Motor neuron (in vitro differentiated cells): ENCODE measurements around the gene WWOX. TPM values are rescaled to one million over a fixed set of nuclear protein-coding genes. Genes with fewer than 3 reads are reported as not detected.
A peak's percentile ranks its signal among the peaks of the same experiment; 100 is the strongest.

ENCODE experiments used
- ATAC-seq, 8 experiments: fragments of 200-7000 bp; cut with Tn5 transposase; replicated peaks in 6 of 8; 2 replicates each; pipeline ENCODE4 v1.8.0; 2021; ENCODE audit warnings: mild to moderate bottlenecking in 8 of 8, moderate library complexity in 8 of 8
- H3K27ac ChIP-seq, 2 donors: fragments of 250-450 bp; sonication (Bioruptor Pico); 2 replicates each; pipeline ENCODE4 v1.9.0; 2021; ENCODE audit warnings: antibody characterized with exemption in 2 of 2, mild to moderate bottlenecking in 2 of 2, moderate library complexity in 1 of 2
- H3K4me1 ChIP-seq, 2 donors: fragments of 250-450 bp; sonication (Bioruptor Pico); replicated peaks in 1 of 2; 2 replicates each; pipeline ENCODE4 v1.6.1; 2021; ENCODE audit warnings: antibody characterized with exemption in 2 of 2, mild to moderate bottlenecking in 2 of 2, moderate library complexity in 1 of 2
- H3K4me3 ChIP-seq, 5 donors: fragments of 250-450 bp; sonication (Bioruptor Pico); 2 replicates each; pipeline ENCODE4 v1.9.0; 2021; ENCODE audit warnings: antibody characterized with exemption in 5 of 5, mild to moderate bottlenecking in 5 of 5, moderate library complexity in 4 of 5
- WGBS, 10 experiments: fragments of 450-650 bp; shearing (Covaris generic); methylation state at CpG; one replicate each; pipeline ENCODE4 v1.0.0; 2022; 5-methylcytosine and 5-hydroxymethylcytosine counted together
- in situ Hi-C, 9 experiments: fragments of 400-800 bp; cut with MboI; loops; one replicate each; pipeline ENCODE4 v1.15.0; 2021; ENCODE audit warnings: low sequenced_read_pairs in 9 of 9, low pct_unique_long_range_greater_than_20kb in 2 of 9; ENCODE audit not compliant: unreplicated experiment in 9 of 9
- total RNA-seq, 8 experiments: library from RNA; unstranded; fragments of 300-600 nt; gene quantifications; 2 replicates each; pipeline versions ENCODE4 v1.2.3 to v1.2.4, GENCODE V29; 2022

WWOX gene
- total RNA-seq, 8 experiments from 2014 or later: 10.3 to 27.8 (median 12.3) TPM

DNA sequence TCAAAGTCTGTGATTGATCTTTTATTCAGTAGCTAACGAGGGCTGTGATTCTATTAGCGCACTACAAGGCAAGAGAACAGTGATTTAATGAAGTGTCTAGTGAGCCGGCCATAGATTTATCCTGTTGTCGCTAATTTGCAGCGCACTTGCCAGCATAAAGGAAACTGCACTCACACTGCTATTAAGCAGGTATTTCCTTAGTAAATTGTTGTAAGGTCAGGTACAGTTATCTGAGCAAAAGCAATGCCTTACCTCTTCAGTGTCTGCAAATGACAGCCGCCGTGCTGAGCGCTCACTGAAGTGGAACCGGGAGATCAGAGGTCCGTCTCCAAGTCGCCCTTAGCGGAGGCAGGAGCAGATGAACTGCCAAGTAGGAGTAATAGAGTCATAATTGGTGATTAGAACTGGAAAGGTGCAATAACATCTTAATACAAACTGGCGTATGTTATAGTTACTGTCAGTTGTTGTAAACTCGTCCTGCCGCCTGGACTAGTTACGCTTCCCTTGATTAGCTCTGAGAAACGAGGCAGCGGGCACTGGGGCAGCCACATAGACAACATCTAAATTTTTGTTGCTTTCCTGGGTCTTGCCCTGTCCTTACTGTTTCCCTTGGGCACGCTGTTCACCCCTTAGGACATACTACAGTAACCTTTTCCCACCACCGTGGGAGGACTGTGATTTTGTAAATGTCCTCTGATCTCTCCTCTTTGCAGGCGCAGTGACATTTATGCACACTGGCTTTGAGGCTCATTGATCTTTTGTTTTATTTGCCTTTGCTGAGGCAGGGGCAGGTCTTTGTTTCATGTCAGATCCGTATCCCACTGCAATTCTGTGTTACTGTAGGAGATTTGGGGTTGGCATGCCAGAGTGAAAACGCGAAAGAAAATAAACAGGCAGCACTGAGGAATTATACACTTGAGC is 363.1 kb downstream of the WWOX start:
- Histone ChIP-seq H3K4me1 (peaks cover 21 to 24% of the 10 kb centered on the region in 2 donors), H3K27ac (no peak overlapping the region), H3K4me3 (peak overlapping the region in 1 of 5 donors; percentile 5)
- ATAC-seq: peak in 5 of 8 experiments; percentile 88 to 93 (median 91)
- WGBS, 10 experiments: 31 to 75% (median 45%) methylated on average over 4 to 19 of the region's 24 CpGs
- in situ Hi-C loops: loop anchor here in 1 of 9 experiments (25.0 kb wide), 1 partner anchor 225 kb away; no protein-coding TSS in a partner anchor

DNA sequence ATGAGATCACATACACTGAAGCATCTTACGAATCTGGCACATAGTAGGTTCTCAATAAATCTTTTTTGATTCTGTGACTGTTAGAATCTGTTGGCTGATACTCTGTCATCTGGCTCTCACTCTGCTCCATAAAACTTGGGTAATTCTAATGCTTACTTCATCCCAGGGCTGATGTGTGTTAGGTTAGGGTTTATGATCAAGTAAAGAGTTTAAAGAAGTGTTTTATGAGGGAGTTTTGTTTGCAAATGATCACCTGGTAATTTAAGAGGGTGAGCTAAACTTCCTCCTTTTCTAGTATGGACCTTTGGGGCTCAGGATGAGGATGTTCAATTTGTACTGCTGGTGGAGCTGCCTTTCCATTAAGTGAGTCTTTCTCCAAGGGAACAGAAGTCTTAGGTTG is 364.1 kb downstream of the WWOX start:
- ATAC-seq: no peak
- 0 to 100% (median 80%) methylated on average over 1 of the region's 1 CpG; no CpG with 5 or more reads in 2 of the 10 experiments for WGBS, 10 experiments
- peaks cover 21 to 24% of the 10 kb centered on the region in 2 donors for H3K4me1 ChIP-seq
- no peak overlapping the region for H3K27ac ChIP-seq
- in situ Hi-C loops: loop anchor here in 1 of 9 experiments (25.0 kb wide), 1 partner anchor 226 kb away; no protein-coding TSS in a partner anchor
- H3K4me3 ChIP-seq: no peak overlapping the region

DNA sequence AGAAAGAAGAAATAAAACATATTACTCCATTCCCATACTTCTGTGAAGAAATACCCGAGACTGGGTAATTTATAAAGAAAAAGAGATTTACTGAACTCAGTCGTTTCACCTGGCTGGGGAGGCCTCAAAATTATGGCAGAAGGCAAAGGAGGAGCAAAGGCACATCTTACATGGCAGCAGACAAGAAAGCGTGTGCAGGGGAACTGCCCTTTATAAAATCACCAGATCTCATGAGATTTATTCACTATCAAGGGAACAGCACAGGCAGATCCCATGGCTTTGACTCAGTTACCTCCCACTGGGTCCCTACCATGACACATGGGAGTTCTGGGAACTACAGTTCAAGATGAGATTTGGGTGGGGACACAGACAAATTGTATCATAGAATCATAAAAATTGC is 365.4 kb downstream of the WWOX start:
- in situ Hi-C loops: loop anchor here in 1 of 9 experiments (25.0 kb wide), 1 partner anchor 228 kb away; no protein-coding TSS in a partner anchor
- no peak overlapping the region for H3K27ac ChIP-seq
- H3K4me1 ChIP-seq: peaks cover 21 to 24% of the 10 kb centered on the region in 2 donors
- 31 to 100% (median 80%) methylated on average over 1 to 2 of the region's 3 CpGs; no CpG with 5 or more reads in 1 of the 10 experiments for WGBS, 10 experiments
- no peak overlapping the region for H3K4me3 ChIP-seq
- ATAC-seq: no peak

DNA sequence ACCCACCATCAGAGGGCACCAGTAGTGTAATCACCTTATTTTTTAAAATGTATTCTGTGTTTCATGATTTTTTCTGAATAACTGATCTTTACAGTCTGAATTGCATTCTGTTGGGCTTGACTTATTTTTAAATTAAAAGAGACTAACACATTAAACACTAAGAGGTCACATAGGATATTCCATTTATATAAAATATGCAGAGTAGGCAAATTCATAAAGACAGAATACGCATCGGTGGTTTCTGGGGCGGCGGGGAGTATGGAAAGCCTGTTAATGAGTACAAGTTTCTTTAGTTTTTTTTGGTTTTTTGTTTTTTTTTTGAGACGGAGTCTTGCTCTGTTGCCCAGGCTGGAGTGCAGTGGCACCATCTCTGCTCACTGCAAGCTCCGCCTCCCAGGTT is 366.3 kb downstream of the WWOX start:
- Histone ChIP-seq H3K27ac (no peak overlapping the region), H3K4me3 (no peak overlapping the region), H3K4me1 (peaks cover 21 to 22% of the 10 kb centered on the region in 2 donors)
- ATAC-seq: no peak
- WGBS, 10 experiments: 80 to 100% (median 97%) methylated on average over 1 to 6 of the region's 6 CpGs
- in situ Hi-C loops: loop anchor here in 1 of 9 experiments (25.0 kb wide), 1 partner anchor 228 kb away; no protein-coding TSS in a partner anchor

DNA sequence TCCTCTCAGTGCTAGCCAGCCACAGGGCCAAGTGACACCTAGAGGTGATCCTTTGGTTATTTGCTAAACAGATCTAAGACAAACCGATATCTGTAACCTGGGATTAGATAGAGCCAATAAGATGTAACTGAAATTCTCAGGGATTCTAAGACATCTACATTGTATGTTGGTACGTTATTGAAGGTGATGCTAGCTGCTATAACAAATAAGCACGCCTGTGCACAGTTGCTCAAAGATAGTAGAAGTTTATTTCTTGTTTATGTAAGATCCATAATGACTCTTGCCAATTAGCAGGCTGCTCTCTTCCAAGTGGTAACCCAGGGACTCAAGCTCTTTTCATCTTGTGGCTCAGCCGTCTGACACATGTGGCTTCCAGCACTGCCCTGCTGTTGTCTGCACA is 370.3 kb downstream of the WWOX start:
- no peak for ATAC-seq
- Histone ChIP-seq H3K4me1 (peaks cover 0 to 2% of the 10 kb centered on the region in 2 donors), H3K27ac (no peak overlapping the region), H3K4me3 (no peak overlapping the region)
- in situ Hi-C loops: loop anchor here in 1 of 9 experiments (25.0 kb wide), 1 partner anchor 232 kb away; no protein-coding TSS in a partner anchor
- 9 to 100% (median 92%) methylated on average over 1 to 4 of the region's 4 CpGs; no CpG with 5 or more reads in 2 of the 10 experiments for WGBS, 10 experiments

DNA sequence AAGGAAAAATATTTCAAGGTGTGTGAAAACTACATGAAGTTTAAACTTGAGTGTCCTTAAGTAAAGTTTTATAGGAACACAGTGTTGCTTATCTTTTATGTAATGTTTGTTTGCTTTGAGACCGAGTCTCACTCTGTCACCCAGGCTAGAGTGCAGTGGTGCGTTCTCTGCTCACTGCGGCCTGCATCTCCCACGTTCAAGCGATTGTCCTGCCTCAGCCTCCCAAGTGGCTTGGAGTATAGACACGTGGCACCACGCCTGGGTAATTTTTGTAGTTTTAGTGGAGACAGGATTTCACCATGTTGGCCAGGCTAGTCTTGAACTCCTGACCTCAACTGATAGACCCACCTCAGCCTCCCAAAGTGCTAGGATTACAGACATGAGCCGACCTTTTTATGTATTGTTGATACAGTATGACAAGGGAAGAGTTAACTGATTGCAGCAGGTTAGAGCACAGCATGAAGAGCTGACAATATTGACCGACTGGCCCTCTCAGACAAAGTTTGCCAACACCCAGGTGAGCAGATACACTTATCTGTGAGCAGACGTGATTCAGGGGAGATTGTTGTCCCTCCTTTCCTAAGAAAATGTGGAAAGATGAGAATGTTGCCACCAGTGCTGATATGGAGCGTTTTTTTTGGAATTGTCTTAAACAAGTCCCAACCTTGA is 373.7 kb downstream of the WWOX start:
- WGBS, 10 experiments: 27 to 100% (median 83%) methylated on average over 2 to 11 of the region's 11 CpGs; no CpG with 5 or more reads in 1 of the 10 experiments
- Histone ChIP-seq H3K4me3 (no peak overlapping the region), H3K27ac (no peak overlapping the region), H3K4me1 (peaks cover 2 to 9% of the 10 kb centered on the region in 2 donors)
- in situ Hi-C loops: loop anchor here in 1 of 9 experiments (25.0 kb wide), 1 partner anchor 236 kb away; no protein-coding TSS in a partner anchor
- no peak for ATAC-seq

DNA sequence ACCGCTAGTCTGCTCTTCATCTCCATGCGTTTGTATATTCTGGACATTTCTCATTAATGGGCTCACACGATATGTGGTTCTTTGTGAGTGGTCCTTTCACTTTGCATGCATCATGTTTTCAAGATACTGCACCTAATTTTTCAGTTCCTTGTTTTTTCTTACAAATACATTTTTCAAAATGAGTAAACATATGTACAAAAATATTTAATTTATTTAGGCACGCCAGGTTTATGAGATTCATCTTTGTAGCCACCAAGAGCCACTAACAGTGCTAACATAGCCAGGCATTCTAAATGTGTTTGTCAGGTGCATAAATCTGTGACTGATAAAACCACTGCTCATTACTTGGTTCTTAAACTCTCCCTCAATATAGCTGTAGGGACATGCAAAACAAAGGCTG is 375.3 kb downstream of the WWOX start:
- Histone ChIP-seq H3K27ac (no peak overlapping the region), H3K4me3 (no peak overlapping the region), H3K4me1 (peaks cover 4 to 12% of the 10 kb centered on the region in 2 donors)
- 38 to 100% (median 95%) methylated on average over 1 to 4 of the region's 4 CpGs for WGBS, 10 experiments
- in situ Hi-C loops: loop anchor here in 2 of 9 experiments (25.0 kb wide), 3 partner anchors 237 to 1138 kb away; partner anchors contain the start of gene MAF (in 1 of the 2)
- ATAC-seq: no peak

DNA sequence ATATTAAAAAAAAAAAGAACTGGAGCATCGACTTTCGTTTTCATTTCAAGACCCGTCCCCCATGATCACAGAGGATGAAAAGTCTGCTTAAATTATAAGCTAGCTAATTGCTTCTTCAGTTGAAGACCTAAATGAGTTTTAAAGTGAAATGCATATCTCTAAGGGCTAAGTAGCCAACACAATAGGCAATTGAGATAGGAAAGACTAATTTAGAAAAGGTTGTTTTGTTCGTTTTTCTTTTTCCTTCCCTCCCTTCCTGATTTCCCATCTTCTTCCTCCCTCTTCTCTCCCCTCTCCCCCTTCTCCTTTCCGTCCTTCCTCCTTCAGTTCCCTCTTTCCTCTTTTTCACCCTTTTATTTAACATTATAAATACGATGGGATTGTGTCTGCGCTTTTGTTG is 377.2 kb downstream of the WWOX start:
- ATAC-seq: no peak
- H3K4me3 ChIP-seq: no peak overlapping the region
- peaks cover 2 to 12% of the 10 kb centered on the region in 2 donors for H3K4me1 ChIP-seq
- in situ Hi-C loops: loop anchor here in 1 of 9 experiments (25.0 kb wide), 2 partner anchors 364 to 1136 kb away; partner anchors contain the start of gene MAF
- H3K27ac ChIP-seq: no peak overlapping the region
- WGBS, 10 experiments: 10 to 100% (median 77%) methylated on average over 2 to 7 of the region's 7 CpGs

DNA sequence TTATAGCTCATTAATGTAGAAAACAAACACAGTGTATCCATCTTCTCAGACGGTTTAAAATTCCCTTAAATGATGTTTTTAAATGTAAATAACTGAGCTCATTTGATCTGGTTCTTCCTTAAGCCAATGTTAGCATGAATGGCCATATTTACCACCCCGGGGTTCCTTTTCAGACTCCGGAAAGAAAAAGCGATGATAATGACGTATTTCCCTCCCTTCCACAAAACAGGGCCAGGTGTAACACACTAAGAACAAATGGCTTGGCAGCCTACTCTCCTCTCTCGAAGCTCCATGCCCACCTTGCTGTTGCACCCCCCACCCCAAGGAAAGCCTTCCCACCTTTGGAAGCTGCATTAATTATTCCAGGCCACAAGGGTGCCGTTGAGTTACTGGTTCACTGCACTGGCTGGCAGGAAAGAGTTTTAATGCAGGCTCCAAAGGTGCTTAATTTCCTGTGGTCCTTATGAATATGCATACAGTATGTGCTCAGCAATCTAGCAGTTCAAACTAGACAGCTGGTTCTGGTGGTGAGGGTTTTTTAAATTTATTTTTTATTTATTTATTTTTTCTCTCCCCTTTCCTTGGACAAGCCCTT is 378.9 kb downstream of the WWOX start:
- in situ Hi-C loops: loop anchor here in 1 of 9 experiments (25.0 kb wide), 2 partner anchors 366 to 1134 kb away; partner anchors contain the start of gene MAF
- Histone ChIP-seq H3K27ac (no peak overlapping the region), H3K4me1 (peaks cover 2 to 19% of the 10 kb centered on the region in 2 donors), H3K4me3 (no peak overlapping the region)
- peak in 3 of 8 experiments; percentile 36 to 60 (median 60) for ATAC-seq
- 10 to 63% (median 40%) methylated on average over 1 to 7 of the region's 7 CpGs for WGBS, 10 experiments

DNA sequence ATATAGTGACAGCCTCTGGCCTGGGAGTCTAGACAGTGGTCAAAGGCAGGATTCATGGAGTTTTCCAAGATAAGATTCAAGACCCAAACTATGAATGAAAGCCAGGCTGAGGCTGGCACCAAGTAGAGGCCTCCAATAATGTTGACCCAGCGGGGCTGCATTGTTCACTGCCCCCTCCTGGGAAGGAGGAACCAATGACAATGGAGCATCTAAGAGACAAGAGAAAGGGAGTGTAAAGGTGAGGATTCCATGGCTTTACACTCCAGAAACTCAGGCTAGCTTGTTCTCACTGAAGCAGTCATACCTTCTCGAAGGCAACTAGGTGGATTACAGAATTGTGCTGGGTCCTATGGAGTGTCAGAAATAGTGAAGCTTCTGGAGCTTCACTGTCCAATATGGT is 380.3 kb downstream of the WWOX start:
- H3K4me3 ChIP-seq: no peak overlapping the region
- WGBS, 10 experiments: 0 to 100% (median 88%) methylated on average over 1 to 2 of the region's 2 CpGs; no CpG with 5 or more reads in 4 of the 10 experiments
- in situ Hi-C loops: loop anchor here in 1 of 9 experiments (25.0 kb wide), 2 partner anchors 367 to 1133 kb away; partner anchors contain the start of gene MAF
- H3K4me1 ChIP-seq: peaks cover 2 to 32% of the 10 kb centered on the region in 2 donors
- H3K27ac ChIP-seq: no peak overlapping the region
- no peak for ATAC-seq

DNA sequence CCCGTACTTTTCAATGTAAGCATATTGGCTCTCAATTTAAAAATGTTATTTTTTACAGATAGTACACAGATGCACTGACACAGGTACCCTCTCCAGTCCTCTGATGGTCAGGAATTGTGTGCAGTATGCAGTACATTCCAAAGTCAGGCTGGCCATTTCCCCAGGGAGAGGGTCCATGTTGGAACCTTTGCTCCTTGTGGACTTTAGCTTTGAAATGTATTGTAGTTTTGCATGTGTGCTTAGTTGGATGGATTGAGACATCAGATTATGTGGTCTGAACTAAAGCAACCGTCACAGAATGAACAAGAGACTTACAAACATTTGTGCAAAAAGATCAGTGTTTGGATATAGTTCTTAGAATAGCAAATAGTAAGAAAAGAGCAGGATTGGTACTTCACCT is 381.1 kb downstream of the WWOX start:
- Histone ChIP-seq H3K4me3 (no peak overlapping the region), H3K27ac (no peak overlapping the region), H3K4me1 (peaks cover 7 to 40% of the 10 kb centered on the region in 2 donors)
- no peak for ATAC-seq
- in situ Hi-C loops: loop anchor here in 1 of 9 experiments (25.0 kb wide), 2 partner anchors 368 to 1132 kb away; partner anchors contain the start of gene MAF
- WGBS, 10 experiments: 31 to 100% (median 71%) methylated on average over 1 to 2 of the region's 2 CpGs
